Stimulated activated CD8-positive, alpha-beta memory T cell treated with anti-CD3 and anti-CD28 coated beads, Interleukin-4, amount 100 ng/mL, for 4 hours (primary cell): Measurements from ENCODE around the gene MED22.
"Not testable (repeated sequence)": the region's sequence is repeated elsewhere in the genome, so short reads cannot be mapped to it uniquely, and the experiment has no call there.

Experiments used
- DNase-seq, 2 donors: peaks; one replicate each; pipeline ENCODE4 v3.0.0-alpha.2; 2020; ENCODE audit warnings: low read depth in 2 of 2, low spot score in 1 of 2

MED22 gene

GRCh38 chr9:133307301-133307700 is 40.6 kb downstream of the MED22 start:
- no peak for DNase-seq

- no peak for DNase-seq
Observed at GRCh38 chr9:133306242-133307204, 41.4 kb downstream of the MED22 start.

DNA sequence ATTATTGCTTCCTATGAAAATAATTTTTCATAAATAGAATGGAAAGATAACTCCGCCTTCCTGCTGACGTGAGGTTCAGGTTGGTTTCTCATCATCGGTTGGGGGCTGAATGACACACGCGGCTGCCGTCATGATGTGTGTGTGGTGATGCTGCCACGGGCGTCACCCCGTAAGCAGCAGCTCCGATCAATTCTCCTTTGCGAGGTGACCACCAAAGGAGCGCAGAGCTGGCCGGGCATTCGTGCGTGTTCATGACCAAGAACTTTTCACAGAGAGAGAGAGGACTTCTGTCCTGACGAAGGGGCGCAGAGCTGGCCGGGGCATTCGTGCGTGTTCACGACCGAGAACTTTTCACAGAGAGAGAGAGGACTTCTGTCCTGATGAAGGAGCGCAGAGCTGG is 42.2 kb downstream of the MED22 start:
- no peak for DNase-seq

DNA sequence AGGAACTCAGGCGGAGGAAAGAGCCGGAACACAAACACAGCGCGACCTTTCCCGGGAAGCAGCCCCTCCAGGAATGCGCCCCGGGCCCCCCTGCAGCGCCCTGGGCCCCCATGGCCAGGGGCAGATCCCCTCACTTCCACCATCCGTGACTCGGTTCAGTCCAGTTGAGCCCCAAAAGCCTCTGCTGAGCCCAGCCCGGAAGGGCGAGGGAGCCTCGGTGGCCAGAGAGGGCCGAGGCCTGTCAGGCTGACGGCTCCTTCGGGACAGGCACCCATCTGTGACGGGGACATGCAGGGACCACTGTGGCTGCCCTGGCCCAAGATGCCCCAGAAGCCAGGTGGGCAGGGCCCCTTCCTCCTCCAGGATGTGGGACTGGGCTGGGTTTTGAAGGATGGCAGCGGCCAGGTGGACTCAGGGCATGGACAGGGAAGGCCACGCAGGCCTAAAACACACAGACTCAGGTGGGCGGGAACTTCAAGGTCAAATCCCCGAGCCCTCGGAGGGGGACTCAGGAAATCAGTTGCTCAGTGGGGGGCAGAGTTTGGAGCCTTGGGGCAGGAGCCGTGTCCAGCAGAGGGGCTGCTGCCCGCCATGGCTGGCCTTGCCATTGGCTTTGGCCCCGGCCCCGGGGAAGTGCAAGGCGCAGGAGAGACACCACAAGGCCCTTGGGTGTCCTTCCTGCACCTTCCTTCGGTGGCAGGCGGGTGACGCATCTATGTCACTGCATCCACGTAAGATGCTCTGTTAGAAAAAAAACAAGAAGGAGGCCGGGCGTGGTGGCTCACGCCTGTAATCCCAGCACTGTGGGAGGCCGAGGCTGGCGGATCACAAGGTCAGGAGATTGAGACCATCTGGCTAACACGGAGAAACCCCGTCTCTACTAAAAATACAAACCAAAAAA is 43.2 kb downstream of the MED22 start:
- no peak for DNase-seq

GRCh38 chr9:133304158-133304470 is 43.8 kb downstream of the MED22 start:
- DNase-seq: no peak

- no peak for DNase-seq
Observed at GRCh38 chr9:133303266-133304157, 44.4 kb downstream of the MED22 start.

DNA sequence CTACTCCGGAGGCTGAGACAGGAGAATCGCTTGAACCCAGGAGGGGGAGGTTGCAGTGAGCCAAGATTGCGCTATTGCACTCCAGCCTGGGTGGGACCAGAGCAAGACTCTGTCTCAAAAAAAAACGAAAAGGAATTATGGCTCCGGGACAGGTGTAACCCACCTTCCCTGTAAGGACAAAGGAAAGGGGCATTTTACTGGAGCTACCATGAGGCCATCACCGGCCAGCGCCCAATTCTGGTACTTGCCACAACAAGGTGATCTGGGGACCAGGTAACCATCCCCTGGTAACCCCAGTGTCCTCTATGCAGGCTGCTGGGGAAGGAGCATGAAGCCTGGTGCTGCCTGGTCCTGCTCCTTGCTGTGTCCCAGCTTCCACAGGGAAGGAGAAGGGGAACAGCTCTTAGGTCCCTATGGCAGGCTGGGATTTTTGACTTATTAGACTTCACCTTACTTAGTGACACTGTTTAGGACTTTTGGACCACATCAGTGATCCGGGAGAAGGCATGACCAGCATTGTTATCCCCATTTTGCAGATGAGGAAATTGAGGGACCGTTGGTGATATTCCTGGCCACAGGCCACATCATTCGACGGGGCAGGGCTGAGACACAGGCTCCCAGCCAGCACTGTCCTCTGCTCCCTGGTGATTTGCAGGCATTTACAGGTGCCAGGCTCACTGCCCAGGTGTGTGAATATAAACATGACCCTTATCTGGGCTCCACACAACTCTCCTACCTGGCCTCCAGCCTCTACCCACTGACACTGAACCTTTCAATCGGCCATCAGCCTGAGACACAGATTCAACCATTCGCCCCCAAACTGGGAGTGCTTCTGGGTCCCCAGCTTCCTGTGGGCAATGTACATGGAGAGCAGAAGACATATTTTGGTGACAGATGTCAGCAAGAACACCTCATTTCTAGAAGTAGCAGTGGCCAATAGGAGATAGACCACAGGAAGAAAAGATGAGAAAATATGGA is 46.4 kb downstream of the MED22 start:
- DNase-seq: no peak

- not testable (repeated sequence) for DNase-seq
Observed at GRCh38 chr9:133299996-133300395, 47.9 kb downstream of the MED22 start.

DNA sequence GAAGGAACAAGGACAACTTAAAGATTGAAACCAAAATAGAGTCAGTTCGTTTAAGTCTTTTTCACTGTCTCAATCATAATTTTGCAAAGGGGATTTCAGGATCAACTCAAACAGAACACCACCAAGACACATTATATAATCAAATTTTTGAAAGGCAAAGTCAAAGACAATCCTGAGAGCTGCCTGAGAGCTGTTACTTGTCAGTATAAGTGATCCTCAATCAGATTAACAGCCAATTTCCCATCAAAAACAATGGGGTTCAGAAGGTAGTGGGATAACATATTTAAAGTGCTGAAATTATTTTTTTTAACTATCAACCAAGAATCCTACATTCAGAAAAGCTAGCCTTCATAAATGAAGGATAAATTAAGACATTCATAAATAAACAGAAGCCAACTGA is 53.7 kb downstream of the MED22 start:
- DNase-seq: no peak

DNA sequence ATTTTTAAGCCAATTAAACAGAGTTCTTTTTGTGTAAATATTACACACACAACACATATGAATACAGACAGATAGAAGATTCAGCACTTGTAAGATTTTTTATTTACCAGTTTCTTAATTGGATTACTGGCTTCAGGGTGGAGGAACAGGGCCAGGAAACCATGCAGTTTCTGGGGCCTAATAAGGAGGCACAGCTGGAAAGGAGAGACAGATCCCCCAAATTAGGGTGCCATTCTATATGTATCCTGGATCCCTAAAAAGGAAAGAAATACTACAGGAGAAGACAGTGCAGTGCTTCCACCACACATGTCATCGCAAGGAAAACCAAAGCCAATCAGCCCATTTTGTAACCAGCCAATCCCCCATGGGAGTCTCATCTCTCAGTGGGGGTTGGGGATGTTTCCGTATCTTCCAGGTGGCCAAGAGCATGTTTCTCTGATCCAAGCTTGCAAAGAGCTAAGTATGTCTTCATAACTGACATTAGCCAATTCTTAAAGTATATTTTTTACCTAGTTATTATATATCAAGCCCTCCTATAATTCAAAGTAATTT is 57.1 kb downstream of the MED22 start:
- no peak for DNase-seq
